ENCODE data around the gene RNF39.
"Not testable (repeated sequence)": the region's sequence is repeated elsewhere in the genome, so short reads cannot be mapped to it uniquely, and the experiment has no call there.

RNF39 gene

DNA sequence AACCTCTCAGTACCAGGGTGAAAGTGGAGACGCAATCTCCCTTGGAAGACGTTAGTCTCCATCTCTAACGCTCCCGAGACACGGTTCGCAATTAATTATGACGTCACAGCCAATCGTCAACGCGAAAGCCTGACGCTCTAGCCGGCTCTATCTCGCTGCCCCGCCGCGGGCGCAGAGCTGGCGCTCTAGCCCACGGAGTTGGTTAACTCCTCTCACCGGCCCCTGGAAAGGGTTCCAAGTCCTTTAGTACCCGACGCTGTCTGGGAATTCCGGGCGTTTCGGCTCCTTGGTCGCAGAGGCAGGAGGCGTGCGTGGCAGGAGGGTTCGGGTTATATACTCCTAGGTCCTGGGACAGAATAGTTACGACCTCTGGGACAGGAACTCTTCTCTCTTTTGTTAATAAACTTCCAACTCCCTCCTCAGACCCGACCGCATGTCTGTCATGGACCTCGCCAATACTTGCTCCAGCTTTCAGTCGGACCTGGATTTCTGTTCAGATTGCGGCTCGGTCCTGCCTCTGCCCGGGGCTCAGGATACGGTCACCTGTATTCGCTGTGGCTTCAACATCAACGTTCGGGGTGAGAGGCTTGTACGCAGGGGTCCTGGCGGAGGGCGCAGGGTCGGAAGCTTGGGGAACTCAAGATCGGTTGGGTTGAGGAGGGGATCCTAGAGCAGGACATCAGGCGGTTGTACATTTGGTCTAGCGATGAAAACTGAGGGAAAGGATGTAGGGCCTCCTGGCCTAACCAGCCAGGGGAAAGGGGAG is 14.3 kb downstream of the RNF39 start, which contains the start of gene POLR1H:
POLR1H (plus strand) TSS at position 174 of the 766 bp plus-strand sequence; CDS start at position 434, 260 bp downstream.
- peak; percentile 91 to 94 for DNase-seq

DNA sequence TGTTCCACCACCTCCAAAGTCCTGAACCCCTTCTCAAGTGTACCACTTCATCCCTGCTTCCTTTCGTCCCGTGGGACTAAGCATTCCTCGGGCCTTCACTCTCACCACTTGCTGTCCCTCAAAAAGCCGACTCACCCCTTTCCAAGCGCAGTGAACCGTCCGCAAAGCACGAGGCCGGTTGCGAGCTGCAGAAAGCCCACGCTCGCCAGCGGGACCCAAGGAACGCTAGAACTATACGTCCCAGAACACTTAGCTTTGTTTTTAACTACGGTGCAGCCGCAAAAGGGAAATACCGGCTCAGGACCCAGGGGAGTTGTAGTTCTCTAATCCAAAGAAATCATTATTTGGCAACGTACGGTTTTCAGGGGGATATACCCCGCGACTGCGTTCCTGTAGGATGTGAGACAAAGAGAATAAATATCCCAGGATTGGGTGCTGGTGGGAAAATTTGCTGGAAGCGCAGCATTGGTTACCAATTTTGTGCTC is 14.9 kb downstream of the RNF39 start:
- no peak for DNase-seq

DNA sequence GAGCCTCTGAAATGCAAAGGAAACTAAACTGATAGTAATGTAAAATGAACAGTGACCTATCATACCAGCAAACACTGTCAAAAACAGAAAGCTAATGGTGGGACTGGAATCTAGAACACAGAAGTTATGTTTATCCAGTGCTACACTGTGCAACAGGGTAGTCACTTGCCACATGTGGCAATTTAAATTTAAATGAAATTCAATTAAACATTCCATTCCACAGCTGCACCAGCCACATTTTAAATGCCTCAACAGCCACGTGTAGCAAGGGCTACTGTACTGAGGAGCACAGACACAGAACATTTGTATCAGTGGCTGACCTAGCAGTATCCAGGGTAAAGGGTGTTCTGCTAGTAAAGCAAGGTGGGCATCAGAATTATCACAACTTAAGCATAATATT is 20.1 kb downstream of the RNF39 start:
- no peak for DNase-seq

DNA sequence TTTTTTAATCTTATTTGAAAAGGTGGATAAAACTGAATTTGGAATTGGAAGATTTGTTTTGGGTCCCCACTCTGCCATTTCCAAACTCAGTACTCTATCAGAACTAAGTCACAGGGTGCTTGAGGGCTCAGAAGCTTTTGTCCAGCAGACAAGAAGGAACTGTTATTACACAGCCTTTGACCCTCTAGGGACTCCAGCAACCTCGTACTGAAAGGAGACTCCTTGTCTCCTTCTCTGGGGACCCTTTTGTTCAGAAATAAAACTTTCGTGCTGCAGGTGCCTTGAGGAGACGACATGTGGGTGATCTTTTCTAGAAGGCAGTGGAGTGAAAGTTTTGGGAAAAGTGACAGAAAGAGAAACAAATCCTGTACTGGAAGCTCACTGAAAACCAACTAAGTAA is 21.9 kb downstream of the RNF39 start:
- DNase-seq, result no peak

DNA sequence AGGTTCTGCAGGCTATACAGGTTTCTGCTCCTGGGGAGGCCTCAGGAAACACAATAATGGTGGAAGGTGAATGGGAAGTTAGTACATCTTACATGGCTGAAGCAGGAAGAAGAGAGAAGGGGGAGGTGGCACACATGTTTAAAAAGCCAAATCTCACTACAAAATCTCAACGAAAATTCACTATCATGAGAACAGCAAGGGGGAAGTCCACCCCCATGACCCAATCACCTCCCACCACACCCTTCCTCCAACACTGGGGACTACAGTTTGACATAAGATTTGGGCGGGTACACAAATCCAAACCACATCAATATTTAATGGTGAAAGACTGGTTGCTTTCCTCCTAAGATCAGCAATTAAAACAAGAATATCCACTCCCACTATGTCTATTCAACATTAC is 28.3 kb downstream of the RNF39 start:
- no peak for DNase-seq

DNA sequence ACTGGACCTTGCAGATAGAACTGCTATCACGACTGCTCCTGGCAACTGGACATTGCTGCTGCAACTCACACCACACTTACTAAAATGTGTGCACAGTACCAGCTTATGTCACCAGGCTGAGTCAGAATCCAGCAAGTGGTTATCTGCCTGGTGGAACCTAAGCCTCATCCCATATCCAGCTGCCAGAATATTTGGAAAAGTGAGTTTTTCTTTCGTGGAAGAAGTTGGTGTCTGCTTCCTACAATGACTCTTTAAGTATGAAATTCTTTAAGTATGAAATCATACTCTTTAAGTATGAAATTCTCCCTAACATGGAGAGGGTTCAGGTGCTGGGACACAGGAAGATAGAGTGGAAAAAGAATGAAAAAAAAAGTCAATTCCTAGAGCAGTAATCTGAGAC is 30.9 kb downstream of the RNF39 start:
- no peak for DNase-seq

DNA sequence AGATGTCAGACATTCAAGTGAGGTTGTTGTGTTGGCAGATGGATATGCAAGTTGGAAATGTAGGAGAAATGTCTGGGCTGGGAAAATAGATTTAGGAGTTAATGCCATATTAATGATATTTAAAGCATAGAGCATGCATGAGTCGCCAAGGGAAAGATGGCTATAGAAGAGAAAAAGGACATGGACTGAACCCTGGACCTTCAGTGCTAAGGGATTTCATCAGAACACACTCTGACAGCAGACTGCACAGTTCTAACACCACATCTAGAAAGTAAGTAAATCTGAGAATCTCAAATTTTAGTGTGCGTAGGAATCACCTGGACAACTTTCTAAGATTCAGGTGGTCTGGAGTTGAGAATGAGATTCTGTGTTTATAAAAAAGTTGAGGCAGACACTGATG is 31.8 kb downstream of the RNF39 start:
- no peak for DNase-seq

DNA sequence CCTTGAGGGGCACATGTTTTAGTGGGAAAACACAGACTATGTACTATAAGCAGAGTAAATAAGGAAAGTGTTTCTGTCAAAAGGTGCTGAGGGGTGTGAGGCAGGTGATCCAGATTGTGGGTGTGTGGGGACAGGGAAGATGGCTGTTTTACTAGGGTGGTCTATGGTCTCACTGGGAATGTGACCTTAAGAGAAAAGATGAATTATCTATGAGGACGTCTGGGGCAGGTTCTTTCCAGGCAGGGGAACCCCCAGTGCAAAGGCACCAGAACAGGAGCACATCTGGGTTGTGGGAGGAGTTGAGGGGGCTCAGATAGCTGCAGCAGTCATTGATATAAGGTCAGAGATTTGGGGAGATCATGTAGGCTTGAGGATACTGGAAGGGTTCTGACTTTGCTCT is 32.7 kb downstream of the RNF39 start:
- DNase-seq, result no peak

DNA sequence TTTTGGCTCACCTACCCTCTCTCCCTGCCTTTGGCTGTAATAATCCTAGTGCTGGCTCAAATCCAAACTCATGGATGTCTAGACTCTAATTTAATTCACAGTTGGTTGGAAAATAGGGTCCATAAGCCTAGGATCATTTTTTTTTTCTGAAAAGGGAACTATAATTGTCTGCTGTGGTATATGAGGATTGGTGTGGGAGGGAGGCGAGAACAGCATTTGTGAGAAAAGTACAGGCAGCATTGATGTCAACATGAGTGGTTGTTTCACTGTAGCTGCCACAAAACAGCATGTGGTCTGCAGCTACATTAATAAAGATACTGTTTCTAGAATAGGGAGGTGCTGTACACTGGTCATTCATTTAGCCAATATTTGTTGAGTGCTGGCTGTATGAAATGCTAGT is 33.1 kb downstream of the RNF39 start:
- DNase-seq, result no peak

DNA sequence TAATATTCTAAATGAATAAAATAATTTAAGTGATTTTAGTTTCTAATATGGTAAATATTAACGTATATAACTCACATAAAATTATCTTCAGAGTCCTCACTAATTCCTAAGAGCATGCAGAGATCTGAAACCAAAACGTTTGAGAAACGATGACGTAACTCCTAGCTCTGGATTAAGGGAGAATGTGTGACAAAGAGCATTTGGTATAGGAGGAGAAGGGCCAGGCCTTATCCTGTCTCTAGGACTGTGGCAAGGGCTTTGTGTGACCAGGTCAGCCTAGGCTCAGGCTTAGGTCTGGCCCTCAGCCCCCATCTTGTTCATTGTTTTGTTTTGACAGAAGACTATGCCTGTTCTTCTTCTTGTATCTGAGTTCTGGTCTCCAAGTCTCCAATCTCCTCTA is 33.7 kb downstream of the RNF39 start:
- DNase-seq, result no peak

DNA sequence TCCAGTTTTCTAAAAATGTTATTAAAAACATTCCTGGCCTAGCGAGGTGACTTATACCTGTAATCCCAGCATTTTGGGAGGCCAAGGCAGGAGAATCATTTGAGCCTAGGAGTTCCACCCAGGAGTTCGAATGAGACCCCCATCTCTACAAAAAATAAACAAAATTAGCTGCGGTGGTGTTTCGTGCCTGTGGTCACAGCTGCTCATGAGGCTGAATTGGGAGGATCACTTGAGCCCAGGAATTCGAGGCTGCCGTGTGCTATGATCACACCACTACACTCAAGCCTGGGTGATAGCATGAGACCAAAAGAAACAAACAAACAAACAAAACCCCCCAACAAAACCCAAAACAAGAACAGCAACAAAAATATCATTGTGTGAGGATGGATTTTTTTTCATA is 34.3 kb downstream of the RNF39 start:
- DNase-seq, result no peak

DNA sequence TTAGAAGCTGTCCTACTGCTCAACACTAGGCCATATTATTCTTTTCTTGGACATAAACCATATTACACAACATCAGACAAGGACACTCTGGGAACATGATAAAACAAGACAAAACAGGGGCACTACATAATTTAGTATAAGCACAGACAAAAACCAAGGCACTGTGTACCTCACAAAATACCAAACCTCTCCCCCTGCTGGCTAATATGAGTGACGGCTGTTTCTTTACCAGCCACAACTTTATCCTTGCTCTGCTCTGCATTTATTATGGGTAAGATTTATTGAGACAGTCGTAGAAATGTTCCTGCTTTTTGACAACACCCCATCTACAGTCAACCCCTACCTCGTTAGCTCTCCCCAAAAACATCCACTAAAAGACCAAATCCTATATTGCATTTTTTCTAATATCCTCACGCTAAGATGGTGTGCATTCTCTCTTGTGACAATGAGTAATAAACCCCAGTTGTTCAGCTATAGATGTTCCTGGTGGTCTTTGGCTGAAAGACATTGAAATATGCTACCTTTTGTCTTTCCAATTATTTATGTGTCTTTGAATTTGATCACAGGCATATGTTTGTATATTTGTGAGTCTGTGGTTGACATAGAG is 38.3 kb downstream of the RNF39 start:
- peak in 1 of 2 donors; percentile 25 for DNase-seq

DNA sequence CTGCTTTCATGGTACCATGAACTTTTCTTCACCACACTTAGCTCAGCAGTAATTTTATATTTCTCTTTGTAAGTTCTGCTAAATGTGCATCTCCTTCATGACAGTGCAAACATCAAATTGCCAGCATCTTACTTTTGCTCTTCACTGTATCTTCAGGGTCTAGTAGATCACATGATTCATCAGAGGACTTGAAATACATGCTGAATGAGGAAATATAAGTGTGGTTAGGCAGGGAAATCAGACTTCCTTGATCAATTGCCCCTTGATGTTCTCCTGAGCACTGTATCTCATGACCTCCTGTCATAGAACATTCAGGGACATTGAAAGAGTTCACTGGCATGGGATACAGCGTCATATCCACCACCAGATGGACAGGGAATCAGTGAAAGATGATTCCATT is 39.8 kb downstream of the RNF39 start:
- DNase-seq, result no peak

DNA sequence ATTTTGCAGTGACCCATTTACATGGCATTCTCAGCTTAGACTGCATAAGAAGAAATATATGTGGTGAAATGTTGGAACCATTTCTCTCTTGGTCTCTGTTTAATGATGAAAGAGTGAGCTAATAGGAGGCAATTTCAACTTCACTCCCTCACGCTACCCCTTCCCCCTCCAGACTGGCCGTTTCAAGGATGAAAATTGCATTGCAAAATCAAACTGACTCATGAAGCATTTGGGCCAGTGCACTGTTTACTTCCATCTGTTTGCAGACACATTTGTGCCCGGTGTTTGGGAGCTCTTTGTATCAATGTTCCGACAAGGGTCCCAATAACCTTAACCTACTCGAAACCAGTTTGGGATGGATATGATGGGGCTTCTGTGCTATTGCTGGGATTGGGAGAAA is 42.1 kb downstream of the RNF39 start:
- DNase-seq, result peak in 1 of 2 donors; percentile 10

DNA sequence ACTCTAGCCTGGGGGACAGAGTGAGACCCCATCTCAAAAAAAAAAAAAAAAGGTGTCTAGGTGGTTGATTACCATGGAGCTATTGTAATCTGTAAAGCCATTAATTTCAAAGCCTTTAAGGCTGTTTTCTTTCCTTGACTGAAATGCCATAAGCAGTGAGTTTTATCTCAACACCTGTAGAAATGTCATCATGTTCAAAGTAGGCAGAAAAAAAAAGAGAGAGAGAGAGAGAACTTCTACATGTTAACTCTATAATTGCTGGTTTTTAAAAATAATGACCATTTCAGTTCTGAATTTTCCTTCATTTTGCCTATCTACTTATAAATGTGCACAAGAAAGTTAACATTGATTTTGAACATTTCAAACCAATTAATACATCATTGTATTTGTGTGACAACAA is 44.2 kb downstream of the RNF39 start:
- DNase-seq, result no peak

DNA sequence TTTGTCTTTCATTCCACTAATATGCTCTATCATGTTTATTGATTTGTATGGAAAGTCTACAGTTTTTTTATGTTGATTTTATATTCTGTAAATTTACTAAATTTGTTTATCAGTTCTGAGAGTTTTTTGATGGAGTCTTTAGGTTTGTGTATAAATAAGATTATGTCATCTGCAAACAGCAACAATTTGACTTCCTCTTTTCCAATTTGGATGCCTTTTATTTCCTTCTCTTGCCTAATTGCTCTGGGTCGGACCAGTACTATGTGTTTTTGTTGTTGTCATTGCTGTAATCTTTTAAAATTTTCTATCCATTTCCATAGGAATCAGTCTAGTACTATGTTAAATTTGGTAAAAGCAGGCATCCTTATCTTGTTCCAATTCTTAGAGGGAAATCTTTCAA is 46.0 kb downstream of the RNF39 start:
- DNase-seq, result no peak

DNA sequence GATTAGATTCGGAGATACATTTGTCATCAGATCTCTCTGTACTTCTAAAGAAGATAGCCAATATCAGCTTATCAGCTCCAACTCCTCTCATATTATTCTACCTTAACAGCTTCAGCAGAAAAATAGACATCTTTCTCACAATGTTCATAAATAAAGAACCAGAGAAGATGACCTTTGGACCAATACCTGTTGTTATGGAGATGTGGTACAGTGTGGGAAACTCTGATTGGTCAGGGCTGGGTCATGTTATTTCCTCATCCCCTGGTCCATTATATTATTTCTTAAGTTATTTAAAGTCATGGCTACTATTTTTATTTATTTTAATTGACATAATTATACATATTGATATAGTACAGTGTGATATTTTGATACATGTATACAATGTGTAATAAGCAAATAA is 50.4 kb downstream of the RNF39 start:
- no peak for DNase-seq

DNA sequence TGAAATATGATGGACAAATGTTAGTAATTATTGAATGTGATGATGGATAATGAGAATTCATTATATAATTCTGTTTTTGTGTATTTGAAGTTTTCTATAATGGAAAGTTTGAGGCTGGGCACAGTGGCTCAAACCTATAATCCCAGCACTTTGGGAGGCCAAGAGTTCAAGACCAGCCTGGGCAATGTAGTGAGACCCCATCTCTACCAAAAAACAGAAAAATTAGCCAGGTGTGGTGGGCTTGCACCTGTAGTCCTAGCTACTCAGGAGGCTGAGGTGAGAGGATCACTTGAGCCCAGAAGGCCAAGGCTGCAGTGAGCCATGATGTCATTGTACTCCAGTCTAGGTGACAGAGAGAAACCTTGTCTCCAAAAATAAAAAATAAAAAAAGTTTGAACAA is 52.9 kb downstream of the RNF39 start:
- not testable (repeated sequence) for DNase-seq

DNA sequence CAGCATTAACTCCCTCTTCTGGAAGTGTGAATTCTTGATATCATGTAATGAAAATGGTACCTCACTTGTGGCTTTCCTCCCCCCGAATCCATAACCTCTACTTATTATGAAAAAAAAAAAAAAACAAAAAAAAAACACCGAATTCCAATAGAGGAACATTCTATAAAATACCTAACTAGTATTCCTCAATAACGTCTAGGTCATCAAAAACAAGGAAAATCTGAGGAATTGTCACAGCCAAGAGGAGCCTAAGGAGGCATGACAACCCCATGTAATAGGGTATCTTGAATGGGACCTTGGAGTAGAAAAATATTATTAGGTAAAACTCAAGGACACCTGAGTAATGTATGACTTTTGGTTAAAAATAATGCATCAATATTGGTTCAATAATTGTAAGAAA is 53.4 kb downstream of the RNF39 start:
- no peak for DNase-seq

DNA sequence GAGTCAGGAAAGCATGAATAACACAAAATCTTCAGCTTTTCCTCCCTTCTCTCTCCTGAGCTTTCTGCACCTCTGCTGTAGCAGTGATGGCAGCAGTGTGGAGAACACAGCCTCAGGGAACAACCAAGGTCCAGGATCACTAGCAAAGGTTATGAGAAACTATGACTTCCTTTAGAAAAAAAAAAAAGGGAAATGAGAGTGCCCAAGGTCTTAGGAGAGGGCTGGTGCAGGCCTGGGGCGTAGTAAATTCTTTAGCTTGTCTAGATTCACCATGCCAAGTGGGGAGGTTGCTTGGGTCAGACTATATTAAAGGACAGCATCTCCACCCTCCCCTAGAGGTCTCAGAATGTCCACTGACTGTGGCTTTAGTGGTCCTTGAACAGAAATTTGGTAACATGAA is 54.9 kb downstream of the RNF39 start:
- DNase-seq, result no peak

Data from CD4-positive, alpha-beta T cell treated with Interferon alpha-2 for 1 hour (primary cell).